ENCODE data around the gene KCNF1.

KCNF1 gene

GRCh38 chr2:10880586-10881321 lies 31.0 kb upstream of the KCNF1 start:
- no peak for DNase-seq

DNA sequence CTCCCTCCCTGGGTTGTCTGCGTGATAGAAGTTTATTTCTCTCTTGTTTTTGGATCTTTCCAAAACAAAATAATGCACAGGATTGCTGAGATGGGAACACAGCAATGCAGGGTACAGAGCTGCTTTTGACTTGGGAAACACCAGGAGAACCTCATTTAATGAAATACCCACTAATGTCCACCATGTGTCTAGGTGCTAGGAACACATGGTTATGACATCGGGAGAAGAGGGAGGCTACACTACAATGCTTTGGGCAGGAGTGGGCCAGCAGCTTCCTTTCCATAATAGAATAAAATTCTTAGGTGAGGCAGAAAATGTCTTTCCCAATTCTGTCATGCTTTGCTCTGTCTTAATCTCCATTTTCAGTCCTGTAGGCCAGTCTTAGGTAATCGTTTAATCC lies 29.2 kb upstream of the KCNF1 start:
- no peak for DNase-seq

DNA sequence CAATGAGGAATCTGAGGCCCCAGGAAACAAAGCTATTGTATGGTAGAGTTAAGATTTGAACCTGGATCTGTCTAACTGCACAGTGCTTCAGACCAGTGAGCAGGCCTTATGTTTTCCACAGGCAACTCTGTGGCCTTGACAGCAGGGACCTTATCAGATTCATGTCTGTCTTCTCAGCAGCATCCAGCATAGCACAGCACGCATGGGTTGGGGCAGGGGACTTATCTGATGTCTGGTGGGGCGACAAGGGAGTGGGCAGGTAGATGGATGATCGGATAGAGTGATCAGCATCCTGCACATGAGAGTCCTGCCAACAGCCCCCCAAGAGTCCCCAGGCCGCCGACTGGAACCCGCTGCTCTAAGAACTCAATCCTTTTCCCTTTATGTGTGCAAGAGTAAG lies 28.7 kb upstream of the KCNF1 start:
- DNase-seq: no peak

GRCh38 chr2:10883801-10884478 lies 27.8 kb upstream of the KCNF1 start:
- DNase-seq: no peak

DNA sequence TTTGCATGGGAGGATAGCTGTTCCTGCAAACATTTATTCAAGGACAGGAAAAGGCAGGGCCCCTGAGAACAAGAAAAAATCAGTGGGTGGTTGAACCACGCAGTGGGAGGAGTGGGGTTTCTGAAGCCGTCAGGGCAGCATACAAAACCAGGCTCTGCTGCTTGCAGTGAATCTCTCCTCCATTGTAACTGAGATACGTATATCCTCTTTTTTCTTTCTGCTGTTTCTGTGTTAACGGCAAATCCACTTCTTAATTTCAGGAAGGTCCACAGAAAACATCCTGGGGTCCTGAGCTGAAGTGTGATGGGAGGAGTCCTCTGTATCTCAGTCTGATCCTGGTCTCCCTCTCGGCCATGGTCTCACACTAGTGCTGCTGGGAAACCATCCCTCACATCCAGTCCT lies 27.2 kb upstream of the KCNF1 start:
- DNase-seq: no peak

GRCh38 chr2:10885094-10885860 lies 26.5 kb upstream of the KCNF1 start:
- DNase-seq: no peak

GRCh38 chr2:10887476-10887875 lies 24.3 kb upstream of the KCNF1 start:
- no peak for DNase-seq

- DNase-seq: no peak
These were observed 22.0 kb upstream of the KCNF1 start for GRCh38 chr2:10889651-10890215.

DNA sequence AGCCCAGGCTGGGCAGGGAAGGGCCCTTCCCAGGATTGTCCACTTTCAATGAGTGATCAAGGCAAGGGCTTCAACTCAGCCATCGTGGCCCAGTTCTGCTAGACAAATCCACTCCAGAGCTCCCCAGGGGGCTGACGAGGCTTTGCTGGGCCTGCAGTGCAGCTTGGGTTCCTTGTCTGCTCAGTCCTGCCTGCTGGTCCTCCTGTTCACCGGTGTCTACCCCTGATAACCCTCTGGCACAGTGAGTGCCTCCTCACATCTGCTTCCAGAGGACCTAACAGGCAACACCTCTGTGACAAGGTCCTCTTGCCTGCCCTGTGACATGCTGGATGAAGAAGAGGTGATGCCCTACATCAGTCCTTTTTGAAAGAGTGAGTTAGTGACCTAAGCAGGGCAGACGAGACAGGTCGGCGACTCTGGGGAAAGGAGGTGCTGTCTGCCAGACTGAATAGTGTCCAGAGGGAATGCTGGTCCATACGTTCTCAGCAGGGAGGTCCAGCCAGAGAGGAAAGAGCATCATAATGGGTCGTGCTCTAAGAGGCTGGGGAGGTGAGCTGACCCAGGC lies 20.9 kb upstream of the KCNF1 start:
- no peak for DNase-seq

DNA sequence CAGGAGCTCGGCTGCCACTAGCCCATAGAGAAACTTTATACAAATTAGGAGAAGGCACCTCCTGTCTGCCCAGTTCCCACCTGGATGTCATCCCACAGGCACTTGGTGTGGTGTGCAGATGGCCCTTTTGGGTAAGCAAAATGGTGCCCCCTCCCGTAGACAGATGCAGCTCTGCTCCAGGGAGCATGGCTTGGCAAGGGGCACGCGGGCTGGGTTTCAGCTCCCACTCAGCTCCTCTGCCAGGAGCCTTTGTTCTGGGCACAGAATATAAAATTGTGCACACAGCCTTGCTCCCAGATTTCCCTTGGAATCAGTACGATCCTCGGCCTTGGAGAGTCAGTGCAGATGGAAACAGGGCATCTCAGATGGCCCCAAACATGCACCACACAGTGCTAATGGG lies 20.3 kb upstream of the KCNF1 start:
- no peak for DNase-seq

- DNase-seq: no peak
These were observed 19.9 kb upstream of the KCNF1 start for GRCh38 chr2:10891848-10892247.

GRCh38 chr2:10892316-10892715 lies 19.4 kb upstream of the KCNF1 start:
- DNase-seq: no peak

DNA sequence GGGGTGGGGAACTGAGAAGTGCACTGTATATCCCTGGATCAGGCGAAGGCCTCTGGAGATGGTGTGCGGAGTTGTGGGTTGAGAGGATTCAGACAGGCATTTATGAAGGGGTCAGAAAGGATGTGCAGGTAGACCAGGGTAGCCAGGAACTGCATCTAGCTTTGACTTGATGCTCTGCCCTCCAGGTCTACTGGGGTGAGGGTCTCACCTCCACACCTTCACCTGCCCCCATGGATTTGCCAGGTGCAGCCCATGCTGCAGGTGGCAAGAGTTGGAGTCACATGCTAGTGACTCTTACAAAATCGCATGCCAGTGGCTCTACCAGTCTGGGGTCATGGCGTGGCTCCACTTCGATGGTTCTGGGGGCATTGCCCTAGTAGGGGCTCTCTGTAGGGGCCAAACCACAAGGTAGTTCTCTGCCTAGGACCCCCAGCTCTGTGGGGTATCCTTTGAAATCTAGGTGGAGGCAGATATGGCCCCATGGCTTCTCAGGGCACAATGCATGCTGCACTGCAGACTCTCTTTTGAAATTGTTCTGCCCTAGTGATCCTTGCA lies 18.9 kb upstream of the KCNF1 start:
- DNase-seq: no peak

- DNase-seq: no peak
These were observed 17.3 kb upstream of the KCNF1 start for GRCh38 chr2:10894264-10894935.

DNA sequence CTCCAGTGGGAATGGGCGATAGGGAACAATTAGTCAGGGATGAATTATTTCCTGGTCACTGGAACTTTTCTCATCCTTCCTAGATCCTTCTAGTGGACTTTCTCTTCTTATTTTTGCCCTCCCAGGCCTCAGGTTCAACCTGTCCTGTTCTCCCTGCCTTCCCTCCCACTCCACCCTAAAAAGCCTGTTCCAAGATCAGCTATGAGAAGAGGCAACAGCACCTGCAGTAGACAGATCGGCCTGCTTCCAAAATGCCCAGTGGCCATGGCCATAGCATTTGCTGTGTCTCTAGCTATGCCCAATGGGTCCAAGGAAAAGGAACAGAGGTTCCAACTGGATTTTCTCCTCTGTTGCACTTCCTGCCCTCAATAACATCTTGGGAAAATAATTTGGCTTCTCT lies 16.5 kb upstream of the KCNF1 start:
- DNase-seq: no peak

DNA sequence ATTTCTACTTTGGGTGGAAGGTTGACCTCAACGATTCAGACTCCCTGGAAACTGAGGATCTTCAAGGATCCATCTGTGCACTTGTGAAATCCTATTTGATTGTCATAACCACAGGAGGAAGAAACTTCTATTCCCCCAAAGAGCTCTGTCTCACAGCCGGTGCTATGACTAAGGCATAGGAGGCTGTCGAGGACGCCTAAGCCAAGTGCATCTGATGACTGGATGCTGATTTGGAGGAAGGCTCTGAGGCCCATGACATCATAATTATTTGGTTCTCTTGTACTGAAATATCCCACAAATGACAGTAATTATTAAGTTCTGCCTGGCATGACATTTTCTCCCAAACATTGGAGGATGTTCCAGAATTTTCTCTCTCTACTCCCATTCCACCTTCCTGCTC lies 13.8 kb upstream of the KCNF1 start:
- DNase-seq: no peak

- DNase-seq: no peak
These were observed 11.3 kb upstream of the KCNF1 start for GRCh38 chr2:10900216-10901109.

DNA sequence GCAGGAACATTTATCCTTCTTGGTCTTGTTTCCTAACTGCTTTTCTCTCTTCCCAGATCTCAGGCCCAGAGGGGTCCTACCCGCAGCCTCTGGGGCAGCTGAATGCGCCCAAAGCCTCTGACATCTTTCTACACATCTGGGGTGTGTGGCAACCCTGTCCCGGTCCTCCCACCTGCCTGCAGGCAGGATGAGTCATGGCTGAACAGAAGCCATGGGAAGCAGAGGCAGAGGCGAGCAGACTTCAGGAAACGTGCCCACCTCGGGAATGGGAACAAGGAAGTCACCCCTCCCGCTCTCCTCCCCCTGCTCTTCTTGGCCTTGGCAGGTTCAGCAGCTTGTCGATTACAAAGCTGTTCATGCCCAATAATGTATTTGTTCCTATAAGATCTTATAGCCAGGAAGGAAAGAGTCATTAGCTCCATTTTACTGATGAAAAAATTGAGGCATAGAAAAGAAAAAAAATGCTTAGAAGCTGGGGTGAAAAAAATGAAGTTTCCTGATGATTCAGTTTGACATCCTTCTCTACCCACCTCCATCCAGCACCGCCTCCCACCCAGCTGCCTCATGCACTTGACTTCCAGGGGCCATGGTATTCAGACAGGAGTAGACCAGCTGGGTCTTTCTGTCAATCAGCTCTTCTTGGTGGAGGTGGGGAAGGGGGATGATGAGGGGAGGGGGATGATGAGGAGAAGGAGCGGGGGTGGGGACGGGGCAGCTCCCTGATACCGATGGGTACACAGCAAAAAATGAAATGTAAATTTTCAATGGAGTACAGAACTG lies 10.4 kb upstream of the KCNF1 start:
- no peak for DNase-seq

GRCh38 chr2:10903861-10904210 lies 7.9 kb upstream of the KCNF1 start:
- DNase-seq: no peak

- DNase-seq: no peak
These were observed 7.3 kb upstream of the KCNF1 start for GRCh38 chr2:10904455-10904854.

All from amniotic stem cell (primary cell).